Measurements from ENCODE around the gene TRMT10C. TPM values are rescaled to one million over a fixed set of nuclear protein-coding genes. Genes with fewer than 3 reads are reported as not detected.

The TRMT10C gene
- polyA plus RNA-seq, 3 donors: 4.1 to 21.0 (median 14.6) TPM

- no peak overlapping the region for H3K27ac Mint-ChIP-seq
- no peaks in the 10 kb centered on the region for H3K27me3 ChIP-seq (ENCODE audit: control insufficient read depth in 2 of 2, insufficient read depth in 2 of 2, low read length in 2 of 2)
- DNase-seq: no peak
- no peaks in the 10 kb centered on the region for H3K36me3 ChIP-seq (replicated peaks in 1 of 2; ENCODE audit: control insufficient read depth in 1 of 2, insufficient read depth in 2 of 2, low read length in 2 of 2)
- intact Hi-C loops (cut with micrococcal nuclease): no loop called here
- no CpG with 5 or more reads among the region's 1 CpG for WGBS (ENCODE audit: insufficient coverage)
- H3K9ac ChIP-seq (ENCODE audit: insufficient read depth, low read length, poor library complexity, severe bottlenecking): no peak overlapping the region
- no peak overlapping the region for H3K4me3 Mint-ChIP-seq
- no peaks in the 10 kb centered on the region for H3K9me3 ChIP-seq (replicated peaks in 1 of 2; ENCODE audit: control insufficient read depth in 1 of 2, insufficient read depth in 1 of 2, low read length in 2 of 2)
- no peak overlapping the region for H3K27ac ChIP-seq (ENCODE audit: low read depth in 1 of 2, low read length in 2 of 2)
- H3K4me1 Mint-ChIP-seq: no peaks in the 10 kb centered on the region
- H4K20me1 ChIP-seq (ENCODE audit: insufficient read depth, low read length): no peaks in the 10 kb centered on the region
- TF ChIP-seq CTCF (IDR thresholded peaks at IDR 0.05): no peak
- no peak overlapping the region for H3K4me3 ChIP-seq (replicated peaks in 1 of 3; ENCODE audit: low read depth in 2 of 3, low read length in 3 of 3)
- H2AFZ ChIP-seq (ENCODE audit: insufficient read depth, low read depth, low read length, poor library complexity, severe bottlenecking): no peak overlapping the region
- H3K9me3 Mint-ChIP-seq: peaks cover 0 to 16% (median 0%) of the 10 kb centered on the region in 7 donors
- no peaks in the 10 kb centered on the region for H3K4me1 ChIP-seq (ENCODE audit: control insufficient read depth in 1 of 2, insufficient read depth in 2 of 2, low read length in 2 of 2)
- no peak overlapping the region for H3K4me2 ChIP-seq (replicated peaks; ENCODE audit: extremely low read depth, low read length, poor library complexity, severe bottlenecking)
- H3K36me3 Mint-ChIP-seq: no peaks in the 10 kb centered on the region
- H3K79me2 ChIP-seq (ENCODE audit: insufficient read depth, low read length): no peaks in the 10 kb centered on the region
- H3K27me3 Mint-ChIP-seq (ENCODE audit: low read depth in 3 of 3): no peaks in the 10 kb centered on the region
These were observed 33.8 kb upstream of the TRMT10C start for GRCh38 chr3:101527906-101528305.

DNA sequence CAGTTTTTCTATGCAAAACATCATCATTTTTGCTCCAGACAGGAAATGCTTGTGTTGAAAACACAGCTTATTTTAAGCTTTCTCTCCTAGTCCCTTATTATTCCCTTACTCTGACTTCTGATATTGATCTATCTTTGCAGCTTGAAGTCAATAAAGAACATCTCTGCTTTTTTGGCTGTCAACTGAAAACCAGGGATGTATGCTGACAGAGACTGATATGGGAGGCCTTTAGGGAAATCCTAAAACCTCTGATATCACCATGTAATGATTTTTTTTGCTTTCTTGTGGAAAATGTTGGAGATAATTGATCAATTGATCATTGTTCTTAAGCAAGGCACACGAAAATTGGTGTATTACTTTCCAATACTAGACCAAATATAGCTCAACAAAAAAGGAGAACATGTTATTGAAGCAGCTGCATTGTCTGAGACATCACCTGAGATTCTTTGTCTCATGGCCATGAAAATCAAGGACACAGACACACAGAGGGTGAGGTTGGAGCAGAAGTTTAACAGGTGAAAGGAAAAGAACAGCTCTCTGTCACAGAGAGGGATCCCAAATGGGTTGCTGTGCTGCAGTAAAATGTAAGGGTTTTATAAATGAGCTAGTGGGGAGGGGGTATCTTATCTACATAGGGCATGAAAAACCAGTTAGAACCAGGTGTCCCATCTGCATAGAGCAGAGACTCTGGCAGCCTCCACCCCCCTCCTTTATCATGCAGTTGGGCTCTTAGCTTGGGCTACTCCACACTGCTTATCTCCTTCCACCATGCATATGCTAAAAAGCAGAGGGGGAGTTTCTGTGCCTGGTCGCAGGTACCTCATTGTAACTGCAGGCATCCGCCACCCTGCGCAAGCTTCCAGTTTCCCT is 31.6 kb upstream of the TRMT10C start:
- no peak overlapping the region for H2AFZ ChIP-seq (ENCODE audit: insufficient read depth, low read depth, low read length, poor library complexity, severe bottlenecking)
- Mint-ChIP-seq H3K27ac (no peak overlapping the region), H3K36me3 (no peaks in the 10 kb centered on the region), H3K4me1 (no peaks in the 10 kb centered on the region), H3K4me3 (no peak overlapping the region), H3K27me3 (ENCODE audit: low read depth in 3 of 3) (peaks cover 0 to 4% (median 0%) of the 10 kb centered on the region in 3 donors), H3K9me3 (peaks cover 0 to 16% (median 0%) of the 10 kb centered on the region in 7 donors)
- TF ChIP-seq CTCF (IDR thresholded peaks at IDR 0.05): no peak
- H3K79me2 ChIP-seq (ENCODE audit: insufficient read depth, low read length): no peaks in the 10 kb centered on the region
- H3K27ac ChIP-seq (ENCODE audit: low read depth in 1 of 2, low read length in 2 of 2): no peak overlapping the region
- no peak overlapping the region for H3K9ac ChIP-seq (ENCODE audit: insufficient read depth, low read length, poor library complexity, severe bottlenecking)
- no peak overlapping the region for H3K4me2 ChIP-seq (replicated peaks; ENCODE audit: extremely low read depth, low read length, poor library complexity, severe bottlenecking)
- H3K9me3 ChIP-seq (replicated peaks in 1 of 2; ENCODE audit: control insufficient read depth in 1 of 2, insufficient read depth in 1 of 2, low read length in 2 of 2): no peaks in the 10 kb centered on the region
- intact Hi-C loops (cut with micrococcal nuclease): no loop called here
- WGBS (ENCODE audit: insufficient coverage): no CpG with 5 or more reads among the region's 4 CpGs
- DNase-seq: no peak
- no peaks in the 10 kb centered on the region for H3K27me3 ChIP-seq (ENCODE audit: control insufficient read depth in 2 of 2, insufficient read depth in 2 of 2, low read length in 2 of 2)
- H3K4me3 ChIP-seq (replicated peaks in 1 of 3; ENCODE audit: low read depth in 2 of 3, low read length in 3 of 3): no peak overlapping the region
- no peaks in the 10 kb centered on the region for H4K20me1 ChIP-seq (ENCODE audit: insufficient read depth, low read length)
- no peaks in the 10 kb centered on the region for H3K36me3 ChIP-seq (replicated peaks in 1 of 2; ENCODE audit: control insufficient read depth in 1 of 2, insufficient read depth in 2 of 2, low read length in 2 of 2)
- H3K4me1 ChIP-seq (ENCODE audit: control insufficient read depth in 1 of 2, insufficient read depth in 2 of 2, low read length in 2 of 2): no peaks in the 10 kb centered on the region

All from CD14-positive monocyte (primary cell).